HEK293T (cell line): ENCODE results near the gene KNTC1.

ENCODE experiments used
- ARNT ChIP-seq: fragments of 450-650 bp; IDR thresholded peaks from 2 replicates; pipeline ENCODE4 v1.6.1; 2017; ENCODE audit warnings: mild to moderate bottlenecking
- BHLHE40 ChIP-seq: fragments of 450-650 bp; IDR thresholded peaks from 2 replicates; pipeline ENCODE4 v1.6.1; 2016; ENCODE audit warnings: mild to moderate bottlenecking, moderate library complexity, borderline replicate concordance
- CTBP1 ChIP-seq: fragments of 450-650 bp; IDR thresholded peaks from 2 replicates; pipeline ENCODE4 v1.6.1; 2016; ENCODE audit warnings: borderline replicate concordance
- ELF4 ChIP-seq: fragments of 450-650 bp; IDR thresholded peaks from 2 replicates; pipeline ENCODE4 v1.6.1; 2017; ENCODE audit warnings: antibody characterized with exemption
- FOXA1 ChIP-seq: fragments of 450-650 bp; IDR thresholded peaks from 2 replicates; pipeline ENCODE4 v1.6.1; 2016; ENCODE audit warnings: mild to moderate bottlenecking
- FOXK2 ChIP-seq: fragments of 450-650 bp; IDR thresholded peaks from 2 replicates; pipeline ENCODE4 v1.6.1; 2016; ENCODE audit warnings: mild to moderate bottlenecking
- L3MBTL2 ChIP-seq: fragments of 450-650 bp; conservative IDR thresholded peaks from 2 replicates; pipeline ENCODE4 v1.6.1; 2016; ENCODE audit warnings: mild to moderate bottlenecking
- LEF1 ChIP-seq: fragments of 450-650 bp; IDR thresholded peaks from 2 replicates; pipeline ENCODE4 v1.6.1; 2017; ENCODE audit warnings: mild to moderate bottlenecking, borderline replicate concordance
- NFRKB ChIP-seq: fragments of 450-650 bp; IDR thresholded peaks from 2 replicates; pipeline ENCODE4 v1.6.1; 2016; ENCODE audit warnings: mild to moderate bottlenecking, moderate library complexity
- SP1 ChIP-seq: fragments of 450-650 bp; IDR thresholded peaks from 2 replicates; pipeline ENCODE4 v1.6.1; 2017
- SUZ12 ChIP-seq: fragments of 450-650 bp; IDR thresholded peaks from 2 replicates; pipeline ENCODE4 v1.6.1; 2016; ENCODE audit warnings: mild to moderate bottlenecking
- TARDBP ChIP-seq: fragments of 450-650 bp; IDR thresholded peaks from 2 replicates; pipeline ENCODE4 v1.6.1; 2016
- ZNF384 ChIP-seq: fragments of 450-650 bp; IDR thresholded peaks from 2 replicates; pipeline ENCODE4 v1.6.1; 2016

DNA sequence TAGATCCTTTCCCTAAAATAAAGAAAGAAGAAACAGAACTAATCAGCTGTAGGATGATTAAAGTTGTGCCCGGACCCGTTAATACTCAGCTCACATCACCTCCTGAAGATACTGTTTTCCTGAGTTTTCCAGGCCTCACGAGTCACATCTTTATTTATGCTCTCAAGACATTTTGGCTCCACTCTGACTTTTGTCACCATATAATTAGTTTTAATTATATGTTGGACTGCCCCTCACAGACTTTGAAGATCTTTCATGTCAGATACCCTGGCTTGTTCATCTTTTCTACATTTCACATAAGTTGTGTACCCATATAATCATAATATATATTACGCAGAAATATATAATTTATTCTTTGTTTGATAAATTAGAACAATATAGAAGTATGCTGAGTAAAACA is 88.7 kb downstream of the KNTC1 start:
- no peak for TF ChIP-seq ARNT
- no peak for TF ChIP-seq ZNF384
- TF ChIP-seq BHLHE40 = no peak
- TF ChIP-seq SP1 = no peak
- no peak for TF ChIP-seq SUZ12
- no peak for TF ChIP-seq TARDBP
- no peak for TF ChIP-seq NFRKB
- no peak for TF ChIP-seq ELF4
- no peak for TF ChIP-seq FOXK2
- no peak for TF ChIP-seq CTBP1
- TF ChIP-seq FOXA1 = no peak
- no peak for TF ChIP-seq LEF1
- TF ChIP-seq L3MBTL2 = no peak
